K562 (cell line): Measurements from ENCODE around the gene C19orf12. TPM values are rescaled to one million over a fixed set of nuclear protein-coding genes. Genes with fewer than 3 reads are reported as not detected.

ENCODE experiments used
- AFF4 ChIP-seq: sonication (generic); formaldehyde crosslinking; IDR thresholded peaks from 2 replicates; pipeline ENCODE4 v1.8.0; 2023; ENCODE audit warnings: mild to moderate bottlenecking, missing genetic modification reagents
- ARHGAP35 ChIP-seq: fragments of 450-650 bp; IDR thresholded peaks from 2 replicates; pipeline ENCODE4 v1.6.1; 2018; ENCODE audit not compliant: partially characterized antibody
- CAMTA2 ChIP-seq: fragments of 250-450 bp; sonication (Bioruptor Pico); conservative IDR thresholded peaks from 2 replicates; pipeline ENCODE4 v1.5.1; 2022
- CBFA2T3 ChIP-seq: fragments of 450-650 bp; IDR thresholded peaks from 2 replicates; pipeline ENCODE4 v1.6.1; 2017
- CHD2 ChIP-seq: IDR thresholded peaks from 2 replicates; pipeline ENCODE4 v1.6.1; 2011; ENCODE audit warnings: low read depth, low read length
- ELK3 ChIP-seq: fragments of 450-650 bp; formaldehyde crosslinking; IDR thresholded peaks from 2 replicates; pipeline ENCODE4 v1.4.0; 2020; ENCODE audit warnings: mild to moderate bottlenecking
- FOXJ2 ChIP-seq: fragments of 200-800 bp; sonication (Bioruptor generic); IDR thresholded peaks from 2 replicates; pipeline ENCODE4 v1.6.1; 2016; ENCODE audit warnings: missing genetic modification characterization, missing compliant biosample characterization
- GABPA ChIP-seq: fragments of 200-800 bp; sonication (Bioruptor generic); conservative IDR thresholded peaks from 2 replicates; pipeline ENCODE4 v1.6.1; 2016; ENCODE audit warnings: low read depth, missing genetic modification characterization, missing compliant biosample characterization
- HES1 ChIP-seq: fragments of 450-650 bp; IDR thresholded peaks from 2 replicates; pipeline ENCODE4 v1.6.1; 2016; ENCODE audit warnings: low read depth, mild to moderate bottlenecking, moderate library complexity
- HEY1 ChIP-seq: fragments of 250-450 bp; sonication (Bioruptor Pico); IDR thresholded peaks from 2 replicates; pipeline ENCODE4 v1.5.0; 2020; ENCODE audit warnings: mild to moderate bottlenecking, moderate library complexity, borderline replicate concordance
- HMG20B ChIP-seq: fragments of 250-450 bp; sonication (Bioruptor Pico); IDR thresholded peaks from 2 replicates; pipeline ENCODE4 v1.5.0; 2021; ENCODE audit warnings: mild to moderate bottlenecking
- JUND ChIP-seq, 2 experiments: IDR thresholded peaks; 2 replicates in 1 of 2; 3 replicates in 1 of 2; pipeline ENCODE4 v1.6.1; 2011; ENCODE audit warnings: borderline replicate concordance in 2 of 2, low read depth in 2 of 2, low read length in 2 of 2, improper control_type of control experiment in 1 of 2, missing biosample characterization in 1 of 2, missing genetic modification characterization in 1 of 2, missing genetic modification reagents in 1 of 2
- RBM15 ChIP-seq: fragments of 200-400 bp; formaldehyde crosslinking; IDR thresholded peaks from 2 replicates; pipeline ENCODE4 v1.6.1; 2018; ENCODE audit warnings: mild to moderate bottlenecking, low read length, moderate library complexity; ENCODE audit not compliant: insufficient read depth
- SAFB ChIP-seq: fragments of 200-400 bp; formaldehyde crosslinking; IDR thresholded peaks from 2 replicates; pipeline ENCODE4 v1.6.1; 2017; ENCODE audit warnings: low read depth, low read length, borderline replicate concordance
- SMARCA4 ChIP-seq: fragments of 450-650 bp; IDR thresholded peaks from 2 replicates; pipeline ENCODE4 v1.6.1; 2016
- ZBTB17 ChIP-seq: fragments of 450-650 bp; formaldehyde crosslinking; IDR thresholded peaks from 2 replicates; pipeline ENCODE4 v1.4.0; 2020; ENCODE audit warnings: mild to moderate bottlenecking
- ZC3H4 ChIP-seq: sonication (generic); formaldehyde crosslinking; IDR thresholded peaks from 2 replicates; pipeline ENCODE4 v1.9.0; 2021; ENCODE audit warnings: missing genetic modification reagents, borderline replicate concordance
- ZNF133 ChIP-seq: fragments of 250-450 bp; sonication (Bioruptor Pico); IDR thresholded peaks from 2 replicates; pipeline ENCODE4 v1.4.0; 2020; ENCODE audit warnings: mild to moderate bottlenecking
- ZNF165 ChIP-seq: fragments of 250-450 bp; sonication (Bioruptor Pico); IDR thresholded peaks from 2 replicates; pipeline ENCODE4 v1.4.0; 2020; ENCODE audit warnings: borderline replicate concordance
- ZNF224 ChIP-seq: sonication (generic); formaldehyde crosslinking; IDR thresholded peaks from 2 replicates; pipeline ENCODE4 v1.8.0; 2022; ENCODE audit warnings: mild to moderate bottlenecking, missing genetic modification reagents
- ZNF277 ChIP-seq: fragments of 250-450 bp; sonication (Bioruptor Pico); IDR thresholded peaks from 2 replicates; pipeline ENCODE4 v1.8.0; 2022; ENCODE audit warnings: inconsistent platforms, mild to moderate bottlenecking, moderate library complexity, borderline replicate concordance
- ZNF431 ChIP-seq: sonication (generic); formaldehyde crosslinking; IDR thresholded peaks from 2 replicates; pipeline ENCODE4 v1.8.0; 2022; ENCODE audit warnings: mild to moderate bottlenecking, missing genetic modification reagents
- polyA plus RNA-seq, 8 experiments: library from polyadenylated mRNA; depleted of rRNA in 4 of 8; stranded (reverse) in 5 of 8; unstranded in 3 of 8; fragments of >200 nt; fragmentation: Nextera tagmentation in 2 of 8; fragmentation: Illumina TruSeq in 1 of 8; extraction: Ambion mirVana in 2 of 8; extraction: Trizol in 1 of 8; gene quantifications; 2 replicates each; pipeline versions ENCODE4 v1.2.1 to v1.2.3, GENCODE V29; 2011 to 2014; ENCODE audit warnings: inconsistent platforms in 1 of 8, missing spikeins in 1 of 8
- total RNA-seq, 7 experiments: library from RNA; depleted of rRNA in 6 of 7; stranded (reverse); fragments of >200 nt in 6 of 7; fragmentation: Illumina TruSeq in 2 of 7; extraction: Trizol in 2 of 7; gene quantifications; 2 replicates each; pipeline versions ENCODE4 v1.2.1 to v1.2.3, GENCODE V29; 2011 to 2021; ENCODE audit warnings: low replicate concordance in 1 of 7

Gene C19orf12
- total and polyA plus RNA-seq, 9 of the 15 experiments (the other 6 are each of a cell fraction or from before 2014, with no cell fraction given), result 1.9 to 14.5 (median 10.2) TPM

GRCh38 chr19:29687244-29687896 is 27.7 kb downstream of the C19orf12 start (continued):
- TF ChIP-seq HES1 (0 out of 2 replicates have a peak, but pooled peaks have one; percentile 38), RBM15 (no peak), SMARCA4 (peak; percentile 61), SAFB (no peak), FOXJ2 (tag) (no peak), ZBTB17 (CRISPR knock-in tag) (no peak), CAMTA2 (CRISPR knock-in tag) (no peak), ZNF224 (CRISPR knock-in tag) (no peak), CHD2 (no peak), ZNF277 (no peak), ZNF165 (CRISPR knock-in tag) (no peak), JUND (IDR thresholded peaks at IDR 0.05; ENCODE audit: borderline replicate concordance, low read depth, low read length) (peak; percentile 91), JUND (tag; IDR thresholded peaks at IDR 0.05; ENCODE audit: borderline replicate concordance, low read depth, low read length) (peak; percentile 12; the same call in 1 of the 3 replicates), GABPA (tag) (no peak), ELK3 (CRISPR knock-in tag) (no peak), ZC3H4 (CRISPR knock-in tag) (no peak), HMG20B (CRISPR knock-in tag) (no peak), ZNF431 (no peak), HEY1 (CRISPR knock-in tag) (no peak), AFF4 (CRISPR knock-in tag) (no peak), ZNF133 (CRISPR knock-in tag) (no peak), CBFA2T3 (no peak), ARHGAP35 (no peak)
